OCI-LY7 (cell line): ENCODE data around the gene DYNC1I1. TPM values are rescaled to one million over a fixed set of nuclear protein-coding genes. Genes with fewer than 3 reads are reported as not detected.

Source experiments
- BruUV-seq: library from RNA; stranded (reverse); fragments of 400-500 nt; replicated peaks from 2 replicates; lab custom pipeline; 2021; lab: Mats Ljungman, UMichigan
- CTCF ChIA-PET: fragments of 300-600 bp; sonication (Branson Sonifier 250); formaldehyde crosslinking; loops from one replicate; lab custom pipeline; 2022; ENCODE audit warnings: antibody characterized with exemption; ENCODE audit not compliant: unreplicated experiment; lab: Charles Lee
- POLR2A ChIA-PET: fragments of 300-600 bp; sonication (Branson Sonifier 250); formaldehyde crosslinking; loops from one replicate; lab custom pipeline; 2022; ENCODE audit warnings: antibody characterized with exemption; lab: Charles Lee
- DNase-seq: peaks from one replicate; pipeline ENCODE4 v3.0.0-alpha.2; 2015; ENCODE audit warnings: low spot score
- H2AFZ ChIP-seq: fragments of 200-600 bp; sonication (generic), shearing (Covaris generic); 2 replicates; pipeline ENCODE4 v1.6.1; 2014; ENCODE audit warnings: mild to moderate bottlenecking, antibody characterized with exemption, low read length, moderate library complexity
- H3K27ac ChIP-seq: fragments of 200-600 bp; sonication (generic); 2 replicates; pipeline ENCODE4 v1.5.1; 2014; ENCODE audit warnings: mixed run types, low read depth, mild to moderate bottlenecking, moderate library complexity, low read length, inconsistent platforms; ENCODE audit not compliant: poor library complexity, severe bottlenecking
- H3K36me3 ChIP-seq: fragments of 200-600 bp; sonication (generic); 2 replicates; pipeline ENCODE4 v1.6.1; 2014; ENCODE audit warnings: mild to moderate bottlenecking, antibody characterized with exemption, low read length, moderate library complexity, mixed read lengths; ENCODE audit not compliant: insufficient read depth
- H3K4me1 ChIP-seq: fragments of 200-600 bp; sonication (generic); 2 replicates; pipeline ENCODE4 v1.5.1; 2014; ENCODE audit warnings: mild to moderate bottlenecking, low read length; ENCODE audit not compliant: insufficient read depth, poor library complexity, severe bottlenecking
- H3K4me2 ChIP-seq: fragments of 200-600 bp; sonication (generic); 2 replicates; pipeline ENCODE4 v1.6.1; 2014; ENCODE audit warnings: mild to moderate bottlenecking, low read length
- H3K4me3 ChIP-seq: fragments of 200-600 bp; sonication (generic); 2 replicates; pipeline ENCODE4 v1.5.1; 2014; ENCODE audit warnings: mild to moderate bottlenecking, low read depth, low read length; ENCODE audit not compliant: poor library complexity, severe bottlenecking
- H3K79me2 ChIP-seq: fragments of 200-600 bp; sonication (generic); 2 replicates; pipeline ENCODE4 v1.6.1; 2016; ENCODE audit warnings: low read depth, mild to moderate bottlenecking, low read length, moderate library complexity, mixed read lengths; ENCODE audit not compliant: insufficient read depth
- H3K9me2 ChIP-seq: fragments of 200-600 bp; sonication (generic); 2 replicates; pipeline ENCODE4 v1.6.1; 2016; ENCODE audit warnings: mild to moderate bottlenecking, low read length, mixed read lengths; ENCODE audit not compliant: insufficient read depth
- H3K9me3 ChIP-seq: fragments of 200-600 bp; sonication (generic); 2 replicates; pipeline ENCODE4 v1.6.1; 2014; ENCODE audit warnings: mild to moderate bottlenecking, mixed run types, low read length, mixed read lengths
- H4K20me1 ChIP-seq: fragments of 200-600 bp; sonication (generic); 2 replicates; pipeline ENCODE4 v1.6.1; 2014; ENCODE audit warnings: mild to moderate bottlenecking, antibody characterized with exemption, low read length, moderate library complexity, mixed read lengths; ENCODE audit not compliant: insufficient read depth
- CTCF ChIP-seq: fragments of 200-600 bp; sonication (generic); conservative IDR thresholded peaks from 2 replicates; pipeline ENCODE4 v1.5.1; 2014; ENCODE audit warnings: mild to moderate bottlenecking, antibody characterized with exemption, low read length, moderate library complexity, mixed read lengths
- EZH2phosphoT487 ChIP-seq: fragments of 200-600 bp; sonication (generic); IDR thresholded peaks from 2 replicates; pipeline ENCODE4 v1.6.1; 2018; ENCODE audit warnings: low read depth, borderline replicate concordance, mild to moderate bottlenecking, mixed run types, antibody characterized with exemption, low read length, moderate library complexity, mixed read lengths
- intact Hi-C: fragments of 100-400 bp; cut with micrococcal nuclease; formaldehyde crosslinking; loops from one replicate; pipeline ENCODE4 v1.10.0; 2022; ENCODE audit not compliant: unreplicated experiment
- total RNA-seq, 2 experiments: library from RNA; depleted of rRNA in 1 of 2; stranded (reverse); fragments of >200 nt in 1 of 2; shearing (Covaris generic) in 1 of 2; gene quantifications; 2 replicates each; pipeline ENCODE4 v1.2.3, GENCODE V29; 2014 to 2022

Gene DYNC1I1
- total RNA-seq, 2 experiments from 2014 or later = not detected

DNA sequence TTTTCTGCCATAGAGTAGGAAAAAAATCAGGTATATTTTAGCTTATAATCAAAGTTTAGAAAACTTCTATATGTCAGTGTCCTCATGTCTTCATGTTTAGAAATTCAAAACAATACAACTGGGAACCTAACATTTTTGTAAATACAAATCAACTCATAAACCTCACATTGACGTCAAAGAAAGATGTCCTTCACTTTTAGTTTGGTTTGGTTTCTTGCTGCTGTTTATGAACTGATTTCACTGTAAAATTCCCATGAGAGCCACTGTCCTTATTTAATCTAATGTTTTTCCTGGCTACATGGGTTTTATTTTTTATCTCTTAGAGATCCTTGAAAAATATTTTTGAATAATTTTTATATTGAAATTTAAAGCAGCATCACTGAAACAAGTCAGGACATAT, 208.4 kb downstream of the DYNC1I1 start:
- TF ChIP-seq EZH2phosphoT487 = no peak
- TF ChIP-seq CTCF = no peak
- Histone ChIP-seq H2AFZ (no peak overlapping the region), H3K9me2 (no peaks in the 10 kb centered on the region), H3K4me3 (no peak overlapping the region), H3K9me3 (no peaks in the 10 kb centered on the region), H3K4me1 (no peaks in the 10 kb centered on the region), H3K79me2 (no peaks in the 10 kb centered on the region), H3K4me2 (no peak overlapping the region), H3K27ac (no peak overlapping the region), H3K36me3 (no peaks in the 10 kb centered on the region), H4K20me1 (no peaks in the 10 kb centered on the region)
- no TSS peak for BruUV-seq
- no peak for DNase-seq
- POLR2A ChIA-PET = no interaction called here
- intact Hi-C loops = no loop called here
- CTCF ChIA-PET = no interaction called here

DNA sequence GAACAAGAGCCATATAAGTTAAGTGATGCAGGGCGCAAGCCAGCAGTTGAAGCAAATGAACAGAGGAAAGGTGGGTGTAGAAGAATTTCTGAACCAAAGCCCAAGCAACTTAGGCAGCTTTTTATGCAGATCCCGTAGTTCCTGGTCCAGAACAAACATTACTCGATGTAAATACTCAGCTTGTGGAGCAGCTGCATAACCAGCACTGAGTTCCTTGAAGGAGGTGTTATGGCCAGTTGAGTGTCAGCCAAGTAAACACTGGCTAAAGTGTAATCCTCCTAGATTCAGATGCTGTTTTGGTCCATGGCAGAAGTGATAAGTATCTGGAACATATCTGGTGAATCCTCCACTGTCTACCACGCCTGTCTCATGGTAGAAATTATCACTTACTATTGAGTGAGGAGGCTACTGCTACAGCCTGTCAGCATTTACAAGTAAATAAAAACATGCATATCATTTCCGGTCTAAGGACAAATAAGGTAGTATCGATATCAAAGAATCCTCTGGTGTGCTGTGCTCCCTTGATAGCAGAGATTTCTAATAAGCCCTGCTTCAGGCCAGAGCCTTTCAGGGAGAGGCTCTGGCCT, 213.9 kb downstream of the DYNC1I1 start:
- H2AFZ ChIP-seq = no peak overlapping the region
- POLR2A ChIA-PET = interaction anchor here (0.9 kb wide), 1 partner anchor 76 kb away, joined by 3 read pairs; no protein-coding TSS in a partner anchor
- no peaks in the 10 kb centered on the region for H3K4me1 ChIP-seq
- H3K79me2 ChIP-seq = no peaks in the 10 kb centered on the region
- intact Hi-C loops = no loop called here
- DNase-seq = no peak
- H3K36me3 ChIP-seq = no peaks in the 10 kb centered on the region
- no peaks in the 10 kb centered on the region for H4K20me1 ChIP-seq
- CTCF ChIA-PET = no interaction called here
- H3K9me3 ChIP-seq = no peaks in the 10 kb centered on the region
- no TSS peak for BruUV-seq
- H3K9me2 ChIP-seq = no peaks in the 10 kb centered on the region
- no peak for TF ChIP-seq CTCF
- no peak for TF ChIP-seq EZH2phosphoT487
- H3K27ac ChIP-seq = no peak overlapping the region
- H3K4me2 ChIP-seq = no peak overlapping the region
- H3K4me3 ChIP-seq = no peak overlapping the region

GRCh38 chr7:95989301-95989700, 216.9 kb downstream of the DYNC1I1 start:
- Histone ChIP-seq H2AFZ (no peak overlapping the region), H3K36me3 (no peaks in the 10 kb centered on the region), H3K9me2 (no peaks in the 10 kb centered on the region), H3K79me2 (no peaks in the 10 kb centered on the region), H3K4me3 (no peak overlapping the region), H3K4me1 (no peaks in the 10 kb centered on the region), H4K20me1 (no peaks in the 10 kb centered on the region), H3K9me3 (no peaks in the 10 kb centered on the region), H3K4me2 (no peak overlapping the region), H3K27ac (no peak overlapping the region)
- intact Hi-C loops = no loop called here
- ChIA-PET POLR2A (no interaction called here), CTCF (no interaction called here)
- no peak for DNase-seq
- BruUV-seq = no TSS peak
- TF ChIP-seq CTCF = no peak
- no peak for TF ChIP-seq EZH2phosphoT487
